ENCODE measurements around the gene SPEG. TPM values are rescaled to one million over a fixed set of nuclear protein-coding genes. Genes with fewer than 3 reads are reported as not detected.
A peak's percentile ranks its signal among the peaks of the same experiment; 100 is the strongest.

Gene SPEG
- total RNA-seq, 1 experiment from 2014 or later = 23.0 TPM

GRCh38 chr2:219459460-219460311 is 25.0 kb downstream of the SPEG start:
- peak; percentile 48 for DNase-seq (ENCODE audit: low read depth)

GRCh38 chr2:219460424-219460926 is 25.8 kb downstream of the SPEG start:
- no peak for DNase-seq (ENCODE audit: low read depth)

GRCh38 chr2:219461047-219461514 is 26.4 kb downstream of the SPEG start:
- DNase-seq (ENCODE audit: low read depth) = no peak

- DNase-seq (ENCODE audit: low read depth) = no peak
Observed at GRCh38 chr2:219461669-219462068, 27.0 kb downstream of the SPEG start.

- DNase-seq (ENCODE audit: low read depth) = no peak
Observed at GRCh38 chr2:219462349-219462748, 27.7 kb downstream of the SPEG start.

GRCh38 chr2:219464286-219465032 is 29.8 kb downstream of the SPEG start:
- DNase-seq (ENCODE audit: low read depth) = no peak

GRCh38 chr2:219465659-219466561 is 31.3 kb downstream of the SPEG start:
- no peak for DNase-seq (ENCODE audit: low read depth)

GRCh38 chr2:219466816-219467735 is 32.4 kb downstream of the SPEG start:
- no peak for DNase-seq (ENCODE audit: low read depth)

- DNase-seq (ENCODE audit: low read depth) = no peak
Observed at GRCh38 chr2:219467736-219468075, 33.1 kb downstream of the SPEG start.

GRCh38 chr2:219468410-219469185 is 34.0 kb downstream of the SPEG start:
- no peak for DNase-seq (ENCODE audit: low read depth)

- peak; percentile 81 for DNase-seq (ENCODE audit: low read depth)
Observed at GRCh38 chr2:219469186-219469724, 34.6 kb downstream of the SPEG start.

- no peak for DNase-seq (ENCODE audit: low read depth)
Observed at GRCh38 chr2:219470429-219470828, 35.8 kb downstream of the SPEG start.

- DNase-seq (ENCODE audit: low read depth) = no peak
Observed at GRCh38 chr2:219471476-219472371, 37.1 kb downstream of the SPEG start.

GRCh38 chr2:219472629-219473187 is 38.1 kb downstream of the SPEG start:
- no peak for DNase-seq (ENCODE audit: low read depth)

- DNase-seq (ENCODE audit: low read depth) = no peak
Observed at GRCh38 chr2:219473511-219473910, 38.9 kb downstream of the SPEG start.

- no peak for DNase-seq (ENCODE audit: low read depth)
Observed at GRCh38 chr2:219474285-219475060, 39.8 kb downstream of the SPEG start.

- DNase-seq (ENCODE audit: low read depth) = no peak
Observed at GRCh38 chr2:219475278-219475677, 40.6 kb downstream of the SPEG start.
